Right renal pelvis (tissue), 4 donors: ENCODE measurements around the gene CA4. TPM values are rescaled to one million over a fixed set of nuclear protein-coding genes. Genes with fewer than 3 reads are reported as not detected.
"Not testable (repeated sequence)": the region's sequence is repeated elsewhere in the genome, so short reads cannot be mapped to it uniquely, and the experiment has no call there.

ENCODE experiments used
- DNase-seq, 4 donors: peaks; one replicate each; pipeline ENCODE4 v3.0.0-alpha.2; 2013; ENCODE audit warnings: low read depth in 4 of 4, low spot score in 3 of 4, missing footprints in 1 of 4
- polyA plus RNA-seq, 4 donors: library from polyadenylated mRNA; unstranded; fragments of 120-200 nt; gene quantifications; one replicate each; pipeline ENCODE4 v1.2.1, GENCODE V29; 2013; ENCODE audit not compliant: insufficient read length in 4 of 4

CA4 gene
- polyA plus RNA-seq: 10 to 100 TPM; 36.0 to 64.6 (median 45.4) TPM

DNA sequence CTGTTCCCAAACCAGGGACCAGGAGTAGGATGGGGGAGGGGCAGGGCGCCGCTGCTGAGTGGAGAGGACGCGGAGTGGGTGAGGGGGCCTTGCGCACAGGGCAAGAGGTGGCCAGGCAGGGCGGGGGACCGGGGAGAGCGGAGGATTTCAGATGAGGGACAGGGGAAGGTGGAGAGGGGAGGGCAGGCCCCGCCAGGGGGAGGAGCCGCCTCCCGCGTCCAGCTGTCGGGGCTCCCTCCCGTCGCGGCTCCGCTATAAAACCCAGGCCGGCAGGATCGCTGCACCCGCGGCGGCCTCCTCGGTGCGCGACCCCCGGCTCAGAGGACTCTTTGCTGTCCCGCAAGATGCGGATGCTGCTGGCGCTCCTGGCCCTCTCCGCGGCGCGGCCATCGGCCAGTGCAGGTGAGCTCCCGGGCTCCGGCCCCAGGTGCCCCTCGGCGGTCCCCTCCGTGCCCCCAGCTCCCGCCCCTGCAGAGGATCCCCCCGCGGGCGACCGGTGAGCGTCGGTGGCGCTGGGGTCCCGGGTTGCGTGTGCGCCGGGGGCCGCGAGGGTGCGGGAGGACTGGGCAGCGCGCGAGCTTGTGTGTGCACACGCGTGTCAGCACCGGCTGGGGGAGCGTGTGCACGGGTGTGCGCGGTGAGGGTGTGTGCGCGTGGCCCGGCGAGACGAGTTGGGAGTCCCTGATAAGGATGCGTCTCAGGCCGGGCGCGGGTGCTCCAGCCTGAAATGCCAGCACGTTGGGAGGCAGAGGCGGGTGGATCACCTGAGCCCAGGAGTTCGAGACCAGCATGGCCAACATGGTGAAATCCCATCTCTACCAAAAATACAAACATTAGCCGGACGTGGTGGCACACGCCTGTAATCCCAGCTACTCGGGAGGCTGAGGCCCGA lies at the start of gene CA4:
Gene CA4, plus strand, starts transcription at position 283 of the 892 bp plus-strand sequence. Its CDS starts 62 bp downstream, at position 345.
- no peak for DNase-seq

GRCh38 chr17:60100577-60100976 lies 49.2 kb upstream of the CA4 start:
- not testable (repeated sequence) for DNase-seq

- not testable (repeated sequence) for DNase-seq
Observed at GRCh38 chr17:60102015-60102631, 47.6 kb upstream of the CA4 start.

GRCh38 chr17:60102632-60103096 lies 47.1 kb upstream of the CA4 start:
- DNase-seq: no peak

- DNase-seq: no peak
Observed at GRCh38 chr17:60103957-60104356, 45.8 kb upstream of the CA4 start.

DNA sequence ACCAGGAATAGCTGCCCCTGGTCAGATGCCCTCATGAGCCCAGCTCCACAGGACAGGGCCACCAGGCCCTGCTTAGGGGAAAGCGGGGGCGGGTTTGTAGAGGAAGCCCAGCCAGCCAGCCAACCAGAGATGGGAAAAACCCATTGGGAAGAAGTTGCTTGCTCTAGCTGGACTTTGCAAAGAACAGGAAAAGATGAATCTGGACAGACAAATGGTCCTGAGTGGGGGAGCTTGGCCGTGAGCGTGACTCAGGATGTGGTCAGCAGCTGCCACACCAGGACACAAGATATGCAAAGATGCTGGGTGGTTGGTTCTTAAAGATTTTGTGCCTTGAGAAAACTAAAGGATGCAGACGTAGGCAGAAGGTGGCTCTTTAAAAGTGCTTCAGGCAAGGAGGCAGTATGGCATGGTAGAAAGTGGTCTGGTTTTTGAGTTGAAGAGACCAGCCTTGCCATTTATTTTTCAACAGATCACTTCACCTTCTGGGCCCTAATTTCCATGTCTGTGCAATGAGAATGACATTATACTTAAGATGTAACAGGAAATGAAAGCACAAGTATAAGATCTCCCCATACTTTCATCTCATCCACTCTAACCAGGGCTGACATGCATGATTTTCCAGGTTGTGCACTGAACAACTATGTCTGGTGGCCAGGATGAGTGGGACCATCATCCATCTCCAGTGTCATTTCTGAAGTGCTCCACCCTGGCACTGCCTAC lies 43.3 kb upstream of the CA4 start:
- DNase-seq: no peak

- no peak for DNase-seq
Observed at GRCh38 chr17:60107526-60108257, 42.1 kb upstream of the CA4 start.

GRCh38 chr17:60108309-60108708 lies 41.5 kb upstream of the CA4 start:
- not testable (repeated sequence) for DNase-seq

DNA sequence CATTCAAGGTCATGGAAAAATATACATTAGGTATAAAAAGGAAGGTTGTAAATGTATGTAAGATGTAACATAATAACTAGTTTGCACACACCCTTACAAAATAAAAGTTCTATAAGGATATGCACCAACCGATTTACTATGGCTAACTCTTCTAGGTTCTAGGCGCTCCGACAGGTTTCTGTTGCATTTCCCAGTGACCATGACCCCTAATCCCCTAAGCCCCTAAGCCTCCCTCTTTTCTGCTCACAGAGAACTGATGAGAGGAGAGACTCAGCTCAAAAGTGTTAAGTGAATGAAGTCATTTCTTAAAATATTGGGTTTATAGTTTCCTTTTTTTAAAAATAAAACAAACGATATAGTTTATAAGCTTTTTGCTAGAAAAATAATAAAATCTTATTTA lies 41.1 kb upstream of the CA4 start:
- DNase-seq: no peak

DNA sequence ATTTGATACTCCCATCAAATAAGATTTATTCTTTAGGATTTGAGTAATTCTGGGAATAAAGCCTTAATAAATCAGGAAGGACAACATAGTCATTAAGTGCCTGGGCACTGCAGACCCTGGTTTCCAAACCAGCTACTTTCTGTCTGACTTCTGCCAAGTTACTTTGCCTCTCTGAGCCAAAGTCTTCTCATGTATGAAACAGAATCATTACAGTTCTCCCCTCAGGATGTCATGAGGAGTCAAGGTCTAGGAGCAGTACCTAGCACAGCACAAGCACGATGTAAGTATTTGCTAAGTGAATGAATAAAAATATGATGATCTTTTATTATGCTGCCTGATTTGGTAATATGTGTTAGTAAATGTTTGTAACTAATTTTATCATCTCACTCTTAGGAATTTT lies 40.6 kb upstream of the CA4 start:
- no peak for DNase-seq

GRCh38 chr17:60110586-60110985 lies 39.2 kb upstream of the CA4 start:
- DNase-seq: no peak

DNA sequence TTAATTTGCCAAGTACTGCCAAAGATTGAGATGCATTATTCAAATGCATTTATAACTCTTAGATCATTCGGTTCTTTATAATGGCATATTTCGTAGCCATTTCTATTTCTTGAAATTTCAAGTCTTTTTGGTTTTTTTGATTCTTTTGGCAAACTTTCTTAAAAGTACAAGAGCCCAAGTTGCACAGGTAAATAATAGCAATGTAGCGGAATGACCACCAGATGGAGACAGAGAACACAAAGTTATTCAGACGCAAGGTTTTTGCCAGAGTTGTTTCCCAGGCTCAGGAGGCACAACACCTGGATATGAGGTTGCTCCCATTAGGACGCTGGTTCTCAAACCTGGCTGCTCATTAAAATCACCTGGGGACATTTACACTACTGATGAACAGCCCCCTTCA lies 38.1 kb upstream of the CA4 start:
- not testable (repeated sequence) for DNase-seq

DNA sequence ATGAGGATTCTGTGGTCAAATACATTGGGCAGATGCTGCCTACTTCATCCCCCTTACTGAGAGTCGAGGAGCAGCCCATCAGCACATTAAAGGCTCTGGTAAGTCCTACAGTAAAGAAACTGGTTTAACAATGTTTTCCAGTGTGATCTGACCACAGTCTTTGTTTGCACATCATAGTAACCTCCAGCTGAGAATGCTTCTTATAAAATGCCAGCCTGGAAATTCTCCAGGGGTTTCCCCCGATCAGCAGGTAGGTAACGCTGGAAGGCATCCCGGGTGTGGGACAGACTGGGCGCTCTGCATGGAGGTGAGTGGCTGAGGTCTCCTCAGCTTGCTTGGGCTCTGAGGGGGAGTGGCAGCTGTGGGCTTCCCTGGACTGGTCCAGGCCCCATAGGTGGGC lies 34.4 kb upstream of the CA4 start:
- not testable (repeated sequence) for DNase-seq

GRCh38 chr17:60116196-60116595 lies 33.6 kb upstream of the CA4 start:
- DNase-seq: not testable (repeated sequence)

- DNase-seq: not testable (repeated sequence)
Observed at GRCh38 chr17:60119162-60119561, 30.6 kb upstream of the CA4 start.

GRCh38 chr17:60119807-60120748 lies 29.7 kb upstream of the CA4 start:
- DNase-seq: not testable (repeated sequence)

DNA sequence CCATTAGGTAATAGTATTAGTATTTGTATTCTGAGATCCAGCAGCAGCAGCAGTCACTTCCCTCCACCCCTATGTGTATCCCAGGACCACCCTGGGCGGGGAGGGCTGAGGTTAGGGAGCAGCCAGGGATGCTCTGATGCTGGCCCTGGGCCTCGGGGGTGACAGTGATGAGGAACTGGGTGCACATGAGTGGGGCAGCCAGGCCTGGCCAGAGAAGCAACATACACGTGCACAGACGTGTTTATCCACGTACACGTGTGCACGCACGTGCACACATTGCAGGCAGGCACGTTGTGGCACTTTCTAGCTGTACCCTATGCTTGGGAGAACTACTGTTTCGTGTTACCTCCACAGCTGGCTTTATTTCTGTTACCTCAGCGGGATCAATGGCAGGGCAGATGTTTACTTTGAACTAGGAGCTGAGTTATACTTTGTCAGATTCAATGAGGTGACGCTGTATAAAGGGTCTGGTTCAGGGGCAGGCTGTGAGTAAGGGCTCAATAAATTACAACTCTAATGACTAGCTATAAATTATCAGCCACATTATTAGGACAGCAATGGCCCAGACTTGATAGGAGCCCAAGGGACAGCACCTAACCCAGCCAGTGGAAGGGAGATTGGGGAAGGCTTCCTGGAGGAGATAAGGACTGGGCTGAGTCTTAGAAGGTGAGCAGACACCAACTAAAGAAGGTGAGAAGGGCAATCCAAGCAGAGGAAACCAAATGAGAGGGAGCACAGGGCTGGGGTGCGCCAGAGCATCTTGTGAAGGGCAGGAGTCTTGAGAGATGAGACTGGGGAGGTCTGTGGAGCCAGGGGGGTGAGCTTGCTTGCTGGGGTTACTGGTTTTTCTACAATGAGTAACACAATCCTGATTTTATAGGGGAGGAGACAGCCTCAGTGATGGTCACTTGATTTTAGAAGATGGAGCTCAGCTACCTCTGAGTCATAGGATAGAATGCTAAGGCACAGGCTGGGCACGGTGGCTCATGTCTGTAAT lies 22.4 kb upstream of the CA4 start:
- no peak for DNase-seq
